ENCODE data around the gene TNPO3. TPM values are rescaled to one million over a fixed set of nuclear protein-coding genes. Genes with fewer than 3 reads are reported as not detected.

TNPO3 gene
- total and polyA plus RNA-seq, 2 donors from 2014 or later = 20.1 to 35.7 TPM

GRCh38 chr7:129037585-129037984 lies 17.3 kb downstream of the TNPO3 start:
- intact Hi-C loops (cut with DNase I) = no loop called here
- H3K27ac ChIP-seq (ENCODE audit: low read depth in 2 of 2, low read length in 2 of 2) = no peak overlapping the region
- no peaks in the 10 kb centered on the region for H3K27me3 ChIP-seq (ENCODE audit: control insufficient read depth, insufficient read depth, low read length)
- H3K4me1 ChIP-seq (ENCODE audit: control insufficient read depth in 2 of 3, insufficient read depth in 2 of 3, low read depth in 1 of 3, low read length in 3 of 3) = no peaks in the 10 kb centered on the region
- TF ChIP-seq CTCF (IDR thresholded peaks at IDR 0.05; ENCODE audit: borderline replicate concordance, extremely low read depth, insufficient read depth) = no peak
- no peak overlapping the region for H3K9ac ChIP-seq (ENCODE audit: low read length in 3 of 3)
- H3K36me3 ChIP-seq (ENCODE audit: control insufficient read depth in 2 of 3, insufficient read depth in 3 of 3, low read length in 3 of 3) = peaks cover 4 to 11% (median 5%) of the 10 kb centered on the region in 3 donors
- DNase-seq (no peak), FAIRE-seq (no peak)
- no peaks in the 10 kb centered on the region for H3K9me3 ChIP-seq (ENCODE audit: control insufficient read depth in 2 of 3, insufficient read depth in 1 of 3, low read length in 3 of 3)
- no peak overlapping the region for H3K4me3 ChIP-seq (ENCODE audit: low read length in 3 of 3)

- no peak overlapping the region for H3K27ac ChIP-seq (ENCODE audit: low read depth in 2 of 2, low read length in 2 of 2)
- FAIRE-seq = no peak
Observed at GRCh38 chr7:129032017-129032416, 22.9 kb downstream of the TNPO3 start.

GRCh38 chr7:129030440-129030839 lies 24.5 kb downstream of the TNPO3 start:
- Histone ChIP-seq H3K36me3 (ENCODE audit: control insufficient read depth in 2 of 3, insufficient read depth in 3 of 3, low read length in 3 of 3) (peaks cover 0 to 5% (median 3%) of the 10 kb centered on the region in 3 donors), H3K4me3 (ENCODE audit: low read length in 3 of 3) (no peak overlapping the region), H3K9me3 (ENCODE audit: control insufficient read depth in 2 of 3, insufficient read depth in 1 of 3, low read length in 3 of 3) (no peaks in the 10 kb centered on the region), H3K27ac (ENCODE audit: low read depth in 2 of 2, low read length in 2 of 2) (no peak overlapping the region), H3K4me1 (ENCODE audit: control insufficient read depth in 2 of 3, insufficient read depth in 2 of 3, low read depth in 1 of 3, low read length in 3 of 3) (no peaks in the 10 kb centered on the region), H3K9ac (ENCODE audit: low read length in 3 of 3) (no peak overlapping the region), H3K27me3 (ENCODE audit: control insufficient read depth, insufficient read depth, low read length) (no peaks in the 10 kb centered on the region)
- FAIRE-seq (no peak), DNase-seq (no peak)
- no peak for TF ChIP-seq CTCF (IDR thresholded peaks at IDR 0.05; ENCODE audit: borderline replicate concordance, extremely low read depth, insufficient read depth)
- intact Hi-C loops (cut with DNase I) = no loop called here

More at GRCh38 chr7:129032017-129032416, 22.9 kb downstream of the TNPO3 start:
- H3K4me1 ChIP-seq (ENCODE audit: control insufficient read depth in 2 of 3, insufficient read depth in 2 of 3, low read depth in 1 of 3, low read length in 3 of 3) = no peaks in the 10 kb centered on the region
- H3K9me3 ChIP-seq (ENCODE audit: control insufficient read depth in 2 of 3, insufficient read depth in 1 of 3, low read length in 3 of 3) = no peaks in the 10 kb centered on the region
- H3K27me3 ChIP-seq (ENCODE audit: control insufficient read depth, insufficient read depth, low read length) = no peaks in the 10 kb centered on the region
- TF ChIP-seq CTCF (IDR thresholded peaks at IDR 0.05; ENCODE audit: borderline replicate concordance, extremely low read depth, insufficient read depth) = no peak
- peaks cover 0 to 5% (median 3%) of the 10 kb centered on the region in 3 donors for H3K36me3 ChIP-seq (ENCODE audit: control insufficient read depth in 2 of 3, insufficient read depth in 3 of 3, low read length in 3 of 3)
- H3K4me3 ChIP-seq (ENCODE audit: low read length in 3 of 3) = no peak overlapping the region
- intact Hi-C loops (cut with DNase I) = no loop called here
- DNase-seq = no peak
- H3K9ac ChIP-seq (ENCODE audit: low read length in 3 of 3) = no peak overlapping the region

- Histone ChIP-seq H3K27ac (ENCODE audit: low read depth in 2 of 2, low read length in 2 of 2) (no peak overlapping the region), H3K36me3 (ENCODE audit: control insufficient read depth in 2 of 3, insufficient read depth in 3 of 3, low read length in 3 of 3) (no peaks in the 10 kb centered on the region), H3K9ac (ENCODE audit: low read length in 3 of 3) (no peak overlapping the region), H3K27me3 (ENCODE audit: control insufficient read depth, insufficient read depth, low read length) (no peaks in the 10 kb centered on the region), H3K9me3 (ENCODE audit: control insufficient read depth in 2 of 3, insufficient read depth in 1 of 3, low read length in 3 of 3) (no peaks in the 10 kb centered on the region), H3K4me1 (ENCODE audit: control insufficient read depth in 2 of 3, insufficient read depth in 2 of 3, low read depth in 1 of 3, low read length in 3 of 3) (peaks cover 0 to 5% (median 0%) of the 10 kb centered on the region in 3 donors), H3K4me3 (ENCODE audit: low read length in 3 of 3) (no peak overlapping the region)
- DNase-seq (no peak), FAIRE-seq (no peak)
- TF ChIP-seq CTCF (IDR thresholded peaks at IDR 0.05; ENCODE audit: borderline replicate concordance, extremely low read depth, insufficient read depth) = no peak
- intact Hi-C loops (cut with DNase I) = no loop called here
Observed at GRCh38 chr7:129024125-129024524, 30.8 kb downstream of the TNPO3 start.
